Measurements from ENCODE around the gene CDC34. TPM values are rescaled to one million over a fixed set of nuclear protein-coding genes. Genes with fewer than 3 reads are reported as not detected.

CDC34 gene
- total and polyA plus RNA-seq, 2 experiments from 2014 or later = 207 to 247 TPM

GRCh38 chr19:513368-514165 is 18.0 kb upstream of the CDC34 start:
- DNase-seq (ENCODE audit: low read depth in 1 of 2, low spot score in 1 of 2) = no peak
- Histone ChIP-seq H3K36me3 (no peaks in the 10 kb centered on the region), H3K9me3 (ENCODE audit: low read depth) (no peaks in the 10 kb centered on the region), H3K4me3 (no peak overlapping the region), H3K4me1 (ENCODE audit: low read depth) (peaks cover 18% of the 10 kb centered on the region), H3K27ac (no peak overlapping the region), H3K27me3 (no peaks in the 10 kb centered on the region)
- TF ChIP-seq, protein P1, sequence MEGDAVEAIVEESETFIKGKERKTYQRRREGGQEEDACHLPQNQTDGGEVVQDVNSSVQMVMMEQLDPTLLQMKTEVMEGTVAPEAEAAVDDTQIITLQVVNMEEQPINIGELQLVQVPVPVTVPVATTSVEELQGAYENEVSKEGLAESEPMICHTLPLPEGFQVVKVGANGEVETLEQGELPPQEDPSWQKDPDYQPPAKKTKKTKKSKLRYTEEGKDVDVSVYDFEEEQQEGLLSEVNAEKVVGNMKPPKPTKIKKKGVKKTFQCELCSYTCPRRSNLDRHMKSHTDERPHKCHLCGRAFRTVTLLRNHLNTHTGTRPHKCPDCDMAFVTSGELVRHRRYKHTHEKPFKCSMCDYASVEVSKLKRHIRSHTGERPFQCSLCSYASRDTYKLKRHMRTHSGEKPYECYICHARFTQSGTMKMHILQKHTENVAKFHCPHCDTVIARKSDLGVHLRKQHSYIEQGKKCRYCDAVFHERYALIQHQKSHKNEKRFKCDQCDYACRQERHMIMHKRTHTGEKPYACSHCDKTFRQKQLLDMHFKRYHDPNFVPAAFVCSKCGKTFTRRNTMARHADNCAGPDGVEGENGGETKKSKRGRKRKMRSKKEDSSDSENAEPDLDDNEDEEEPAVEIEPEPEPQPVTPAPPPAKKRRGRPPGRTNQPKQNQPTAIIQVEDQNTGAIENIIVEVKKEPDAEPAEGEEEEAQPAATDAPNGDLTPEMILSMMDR (IDR thresholded peaks at IDR 0.05; ENCODE audit: low read depth, low read length) = no peak

DNA sequence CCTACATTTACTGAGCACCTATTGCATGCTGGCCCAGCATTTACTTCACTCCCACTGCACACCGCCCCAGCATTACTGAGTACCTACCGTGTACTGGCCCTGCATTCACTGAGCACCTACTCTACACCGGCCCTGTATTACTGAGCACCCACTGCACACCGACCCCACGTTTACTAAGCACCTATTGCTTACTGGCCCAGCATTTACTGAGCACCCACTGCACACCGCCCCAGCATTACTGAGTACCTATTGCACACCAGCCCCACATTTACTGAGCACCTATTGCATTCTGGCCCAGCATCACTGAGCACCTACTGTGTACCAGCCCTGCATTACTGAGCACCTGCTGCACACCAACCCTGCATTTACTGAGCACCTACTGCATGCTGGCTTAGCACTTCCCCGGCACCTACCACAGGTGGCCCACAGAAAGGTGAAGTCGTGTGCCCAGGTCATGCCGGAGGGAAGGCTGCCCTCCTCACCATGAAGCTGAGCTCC is 17.3 kb upstream of the CDC34 start:
- Histone ChIP-seq H3K27ac (no peak overlapping the region), H3K4me1 (ENCODE audit: low read depth) (peaks cover 18% of the 10 kb centered on the region), H3K36me3 (no peaks in the 10 kb centered on the region), H3K9me3 (ENCODE audit: low read depth) (no peaks in the 10 kb centered on the region), H3K27me3 (no peaks in the 10 kb centered on the region), H3K4me3 (no peak overlapping the region)
- TF ChIP-seq, protein P1 (IDR thresholded peaks at IDR 0.05; ENCODE audit: low read depth, low read length) = no peak
- DNase-seq (ENCODE audit: low read depth in 1 of 2, low spot score in 1 of 2) = no peak

GRCh38 chr19:517721-518597 is 13.6 kb upstream of the CDC34 start:
- TF ChIP-seq, protein P1 (IDR thresholded peaks at IDR 0.05; ENCODE audit: low read depth, low read length) = no peak
- Histone ChIP-seq H3K36me3 (no peaks in the 10 kb centered on the region), H3K9me3 (ENCODE audit: low read depth) (no peaks in the 10 kb centered on the region), H3K27ac (no peak overlapping the region), H3K27me3 (no peaks in the 10 kb centered on the region), H3K4me3 (no peak overlapping the region), H3K4me1 (ENCODE audit: low read depth) (peaks cover 11% of the 10 kb centered on the region)
- DNase-seq (ENCODE audit: low read depth in 1 of 2, low spot score in 1 of 2) = peak; percentile 59 to 70

GRCh38 chr19:518598-519231 is 12.8 kb upstream of the CDC34 start:
- no peaks in the 10 kb centered on the region for H3K9me3 ChIP-seq (ENCODE audit: low read depth)
- H3K36me3 ChIP-seq = no peaks in the 10 kb centered on the region
- TF ChIP-seq, protein P1 (IDR thresholded peaks at IDR 0.05; ENCODE audit: low read depth, low read length) = no peak
- peaks cover 11% of the 10 kb centered on the region for H3K4me1 ChIP-seq (ENCODE audit: low read depth)
- DNase-seq (ENCODE audit: low read depth in 1 of 2, low spot score in 1 of 2) = no peak
- H3K4me3 ChIP-seq = no peak overlapping the region
- no peak overlapping the region for H3K27ac ChIP-seq
- no peaks in the 10 kb centered on the region for H3K27me3 ChIP-seq

DNA sequence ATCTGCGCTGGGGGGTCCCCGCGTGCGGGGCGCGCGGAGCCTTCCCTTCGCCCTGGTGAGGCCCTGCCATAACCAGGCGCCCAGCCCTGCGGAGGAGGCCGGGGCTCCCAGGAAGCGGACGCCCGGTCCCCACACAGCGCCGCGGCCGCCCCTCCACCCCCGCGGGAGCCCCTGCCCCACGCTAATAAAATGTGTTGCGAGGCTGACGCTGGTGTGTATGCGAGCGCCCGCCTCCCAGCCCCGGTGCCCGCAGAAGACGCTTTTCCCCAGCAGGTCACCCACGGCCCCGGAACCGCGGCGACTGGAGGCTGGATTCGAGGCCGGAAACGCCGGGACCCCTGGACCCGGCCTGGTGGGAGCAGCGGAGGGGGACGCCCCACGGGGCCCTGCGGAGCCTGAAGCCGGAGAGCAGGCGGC is 12.1 kb upstream of the CDC34 start:
- Histone ChIP-seq H3K9me3 (ENCODE audit: low read depth) (no peaks in the 10 kb centered on the region), H3K27ac (no peak overlapping the region), H3K4me1 (ENCODE audit: low read depth) (peaks cover 11% of the 10 kb centered on the region), H3K4me3 (no peak overlapping the region), H3K27me3 (no peaks in the 10 kb centered on the region), H3K36me3 (no peaks in the 10 kb centered on the region)
- TF ChIP-seq, protein P1 (IDR thresholded peaks at IDR 0.05; ENCODE audit: low read depth, low read length) = no peak
- no peak for DNase-seq (ENCODE audit: low read depth in 1 of 2, low spot score in 1 of 2)

Data from cardiac muscle cell (in vitro differentiated cells and primary cell).